CD8-positive, alpha-beta memory T cell (primary cell): ENCODE measurements around the gene CFAP90. TPM values are rescaled to one million over a fixed set of nuclear protein-coding genes. Genes with fewer than 3 reads are reported as not detected.

ENCODE experiments used
- CTCF ChIA-PET: fragments of 350-600 bp; sonication (Branson Sonifier 250); formaldehyde crosslinking; loops from one replicate; lab custom pipeline; 2021; ENCODE audit warnings: antibody characterized with exemption; lab: Charles Lee
- POLR2A ChIA-PET: fragments of 350-600 bp; sonication (Branson Sonifier 250); formaldehyde crosslinking; loops from one replicate; lab custom pipeline; 2021; ENCODE audit warnings: antibody characterized with exemption; lab: Charles Lee
- DNase-seq, 5 donors: peaks; one replicate each; pipeline versions ENCODE4 v3.0.0 to v3.0.0-alpha.2; 2020 to 2022; ENCODE audit warnings: mixed read lengths in 1 of 5
- H3K27ac ChIP-seq: one replicate; pipeline ENCODE4 v1.7.0; 2013; ENCODE audit warnings: low read depth, mild to moderate bottlenecking, low read length, moderate library complexity
- H3K27me3 ChIP-seq: 2 replicates; pipeline ENCODE4 v1.7.0; 2013; ENCODE audit warnings: low read length, mild to moderate bottlenecking; ENCODE audit not compliant: insufficient read depth, poor library complexity, severe bottlenecking
- H3K36me3 ChIP-seq: 2 replicates; pipeline ENCODE4 v1.7.0; 2013; ENCODE audit warnings: mild to moderate bottlenecking, low read length, moderate library complexity; ENCODE audit not compliant: insufficient read depth
- H3K4me1 ChIP-seq: 2 replicates; pipeline ENCODE4 v1.7.0; 2013; ENCODE audit warnings: mild to moderate bottlenecking, low read length, moderate library complexity; ENCODE audit not compliant: insufficient read depth
- H3K4me3 ChIP-seq: 2 replicates; pipeline ENCODE4 v1.7.0; 2013; ENCODE audit warnings: mild to moderate bottlenecking, low read length
- H3K9me3 ChIP-seq: 2 replicates; pipeline ENCODE4 v1.7.0; 2013; ENCODE audit warnings: mild to moderate bottlenecking, low read length
- H3K27ac Mint-ChIP-seq, 8 donors: one replicate each; pipeline ENCODE4 v1.8.0; 2020 to 2021; ENCODE audit warnings: mixed read lengths in 8 of 8, mild to moderate bottlenecking in 6 of 8, inconsistent platforms in 3 of 8, moderate library complexity in 3 of 8
- H3K27me3 Mint-ChIP-seq, 2 donors: one replicate each; pipeline ENCODE4 v1.8.0; 2020 to 2021; ENCODE audit warnings: mixed read lengths in 2 of 2, mild to moderate bottlenecking in 1 of 2, moderate library complexity in 1 of 2
- H3K36me3 Mint-ChIP-seq, 3 donors: one replicate each; pipeline ENCODE4 v1.8.0; 2020 to 2021; ENCODE audit warnings: mixed read lengths in 3 of 3, inconsistent platforms in 1 of 3, mild to moderate bottlenecking in 1 of 3
- H3K4me1 Mint-ChIP-seq, 3 donors: one replicate each; pipeline ENCODE4 v1.8.0; 2020 to 2021; ENCODE audit warnings: mixed read lengths in 3 of 3, inconsistent platforms in 1 of 3, mild to moderate bottlenecking in 1 of 3
- H3K4me3 Mint-ChIP-seq, 7 donors: one replicate each; pipeline ENCODE4 v1.8.0; 2020 to 2021; ENCODE audit warnings: mixed read lengths in 7 of 7, mild to moderate bottlenecking in 6 of 7, moderate library complexity in 4 of 7, inconsistent platforms in 2 of 7
- H3K9me3 Mint-ChIP-seq, 5 donors: one replicate each; pipeline ENCODE4 v1.8.0; 2020 to 2022; ENCODE audit warnings: mixed read lengths in 5 of 5, mild to moderate bottlenecking in 3 of 5, moderate library complexity in 2 of 5, inconsistent platforms in 1 of 5
- polyA plus RNA-seq: library from polyadenylated mRNA; unstranded; fragments of 300-500 nt; fragmentation: Illumina TruSeq; gene quantifications from one replicate; pipeline ENCODE4 v1.2.3, GENCODE V29; 2021
- total RNA-seq, 2 experiments: library from RNA; stranded (reverse); gene quantifications; one replicate each; pipeline ENCODE4 v1.2.3, GENCODE V29; 2021

Gene CFAP90
- total and polyA plus RNA-seq, 3 experiments from 2014 or later, result not detected

DNA sequence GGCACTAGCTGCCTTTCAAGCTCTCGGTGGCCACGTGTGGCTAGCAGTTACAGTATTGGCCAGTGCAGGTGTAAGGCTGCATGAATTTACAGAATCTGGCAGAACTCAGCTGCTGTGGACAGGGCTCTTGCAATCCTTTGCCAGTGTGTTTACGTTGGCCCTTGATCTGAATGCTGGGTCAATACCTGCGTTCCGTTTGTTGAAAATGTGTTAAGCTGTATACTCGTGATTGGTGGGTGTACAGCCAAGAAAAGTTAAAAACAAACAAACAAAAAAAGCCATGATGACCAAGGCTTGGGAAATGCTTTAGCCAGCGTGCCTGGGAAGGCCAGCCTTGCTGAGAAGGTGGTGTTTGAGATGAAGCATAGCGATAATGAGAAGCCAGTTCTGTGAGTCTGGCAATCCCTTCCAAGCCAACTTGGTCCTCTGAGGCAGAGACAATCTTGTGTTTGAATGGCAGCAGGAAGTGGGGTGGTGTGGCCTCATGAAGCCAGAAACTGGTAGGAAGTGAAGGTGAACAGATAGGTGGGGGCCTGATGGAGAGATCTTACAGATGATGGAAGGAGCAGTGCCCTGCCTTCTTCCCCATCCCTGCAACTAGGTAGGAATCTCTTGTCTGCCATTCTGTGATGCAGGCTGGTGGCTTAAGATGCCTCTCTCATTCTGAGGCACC lies 820 bp upstream of the CFAP90 start:
- peaks cover 16 to 28% (median 22%) of the 10 kb centered on the region in 3 donors for H3K4me1 Mint-ChIP-seq
- no peaks in the 10 kb centered on the region for H3K36me3 Mint-ChIP-seq
- H3K9me3 ChIP-seq, result no peaks in the 10 kb centered on the region
- H3K27ac Mint-ChIP-seq, result peak overlapping the region in 3 of 8 donors; percentile 39 to 68 (median 52)
- no peak overlapping the region for H3K27ac ChIP-seq
- CTCF ChIA-PET, result interaction anchor here (1.3 kb wide), 1 partner anchor 8 kb away, joined by 5 read pairs; no protein-coding TSS in a partner anchor
- H3K36me3 ChIP-seq, result no peaks in the 10 kb centered on the region
- peaks cover 8% of the 10 kb centered on the region for H3K27me3 ChIP-seq
- H3K4me1 ChIP-seq, result peaks cover 6% of the 10 kb centered on the region
- no peak overlapping the region for H3K4me3 ChIP-seq
- DNase-seq, result no peak
- no peaks in the 10 kb centered on the region for H3K9me3 Mint-ChIP-seq
- peak overlapping the region; percentile 68 to 93 (median 82) for H3K4me3 Mint-ChIP-seq
- peaks cover 27 to 41% of the 10 kb centered on the region in 2 donors for H3K27me3 Mint-ChIP-seq
- POLR2A ChIA-PET, result no interaction called here

DNA sequence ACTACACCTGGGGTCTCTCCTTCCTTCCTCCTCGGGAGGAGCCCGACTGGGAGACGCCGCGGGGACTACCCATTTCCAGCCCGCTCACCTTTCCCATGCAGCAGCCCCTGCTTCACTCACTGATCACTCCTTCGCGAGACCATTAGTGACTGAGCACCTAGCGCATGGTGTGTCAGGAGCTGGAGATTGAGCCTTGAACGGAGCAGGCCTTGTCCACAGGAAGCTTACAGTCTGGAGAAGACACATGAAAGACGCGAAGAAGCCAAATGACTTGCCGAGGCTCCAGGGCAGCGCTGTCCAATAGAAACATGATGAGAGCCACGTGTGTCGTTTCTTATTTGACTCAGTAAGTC lies 283 bp upstream of the CFAP90 start:
- Histone ChIP-seq H3K9me3 (no peaks in the 10 kb centered on the region), H3K36me3 (no peaks in the 10 kb centered on the region), H3K27me3 (peaks cover 8% of the 10 kb centered on the region), H3K27ac (no peak overlapping the region), H3K4me1 (peaks cover 6% of the 10 kb centered on the region), H3K4me3 (no peak overlapping the region)
- peaks cover 16 to 28% (median 22%) of the 10 kb centered on the region in 3 donors for H3K4me1 Mint-ChIP-seq
- H3K9me3 Mint-ChIP-seq, result no peaks in the 10 kb centered on the region
- ChIA-PET CTCF (interaction anchor here (1.3 kb wide), 1 partner anchor 9 kb away, joined by 5 read pairs; no protein-coding TSS in a partner anchor), POLR2A (interaction anchor here (1.4 kb wide), 1 partner anchor 21 kb away, joined by 4 read pairs; no protein-coding TSS in a partner anchor)
- DNase-seq, result no peak
- peak overlapping the region in 4 of 8 donors; percentile 14 to 82 (median 36) for H3K27ac Mint-ChIP-seq
- peak overlapping the region; percentile 68 to 93 (median 82) for H3K4me3 Mint-ChIP-seq
- H3K27me3 Mint-ChIP-seq, result peaks cover 31 to 43% of the 10 kb centered on the region in 2 donors
- no peaks in the 10 kb centered on the region for H3K36me3 Mint-ChIP-seq

GRCh38 chr5:7849681-7850394 lies 1.1 kb downstream of the CFAP90 start:
- DNase-seq, result no peak
- ChIA-PET CTCF (interaction anchor here (1.3 kb wide), 1 partner anchor 10 kb away, joined by 5 read pairs; no protein-coding TSS in a partner anchor), POLR2A (interaction anchor here (1.4 kb wide), 1 partner anchor 23 kb away, joined by 4 read pairs; no protein-coding TSS in a partner anchor)
- no peaks in the 10 kb centered on the region for H3K36me3 ChIP-seq
- H3K9me3 Mint-ChIP-seq, result peaks cover 0 to 1% (median 0%) of the 10 kb centered on the region in 5 donors
- peaks cover 32 to 55% of the 10 kb centered on the region in 2 donors for H3K27me3 Mint-ChIP-seq
- H3K4me3 ChIP-seq, result no peak overlapping the region
- peaks cover 8% of the 10 kb centered on the region for H3K27me3 ChIP-seq
- peak overlapping the region in 3 of 8 donors; percentile 25 to 74 (median 54) for H3K27ac Mint-ChIP-seq
- H3K4me1 Mint-ChIP-seq, result peaks cover 16 to 28% (median 22%) of the 10 kb centered on the region in 3 donors
- no peak overlapping the region for H3K27ac ChIP-seq
- H3K4me1 ChIP-seq, result peaks cover 6% of the 10 kb centered on the region
- H3K36me3 Mint-ChIP-seq, result no peaks in the 10 kb centered on the region
- no peaks in the 10 kb centered on the region for H3K9me3 ChIP-seq
- peak overlapping the region; percentile 79 to 88 (median 83) for H3K4me3 Mint-ChIP-seq

- CTCF ChIA-PET, result no interaction called here
- H3K27ac Mint-ChIP-seq, result no peak overlapping the region
- H3K27ac ChIP-seq, result no peak overlapping the region
- H3K9me3 Mint-ChIP-seq, result peaks cover 0 to 2% (median 0%) of the 10 kb centered on the region in 5 donors
- no peaks in the 10 kb centered on the region for H3K36me3 ChIP-seq
- peaks cover 16 to 28% (median 22%) of the 10 kb centered on the region in 3 donors for H3K4me1 Mint-ChIP-seq
- H3K4me3 ChIP-seq, result no peak overlapping the region
- DNase-seq, result no peak
- H3K4me1 ChIP-seq, result peaks cover 6% of the 10 kb centered on the region
- no peaks in the 10 kb centered on the region for H3K36me3 Mint-ChIP-seq
- peaks cover 8% of the 10 kb centered on the region for H3K27me3 ChIP-seq
- H3K27me3 Mint-ChIP-seq, result peaks cover 36 to 66% of the 10 kb centered on the region in 2 donors
- POLR2A ChIA-PET, result no interaction called here
- no peaks in the 10 kb centered on the region for H3K9me3 ChIP-seq
- H3K4me3 Mint-ChIP-seq, result peak overlapping the region in 1 of 7 donors; percentile 25
These were observed 2.6 kb downstream of the CFAP90 start for GRCh38 chr5:7848296-7848695.

- Histone ChIP-seq H3K4me3 (no peak overlapping the region), H3K27me3 (peaks cover 8% of the 10 kb centered on the region), H3K4me1 (peaks cover 6% of the 10 kb centered on the region), H3K9me3 (no peaks in the 10 kb centered on the region), H3K27ac (no peak overlapping the region), H3K36me3 (no peaks in the 10 kb centered on the region)
- Mint-ChIP-seq H3K27ac (peak overlapping the region in 1 of 8 donors; percentile 40), H3K9me3 (peaks cover 0 to 2% (median 0%) of the 10 kb centered on the region in 5 donors), H3K36me3 (no peaks in the 10 kb centered on the region), H3K27me3 (peaks cover 33 to 70% of the 10 kb centered on the region in 2 donors), H3K4me3 (no peak overlapping the region), H3K4me1 (peaks cover 8 to 13% (median 9%) of the 10 kb centered on the region in 3 donors)
- POLR2A ChIA-PET, result no interaction called here
- CTCF ChIA-PET, result interaction anchor here (1.5 kb wide), 1 partner anchor 23 kb away, joined by 4 read pairs; the partner anchor contains the start of genes FASTKD3 and MTRR
- DNase-seq, result no peak
These were observed 4.6 kb downstream of the CFAP90 start for GRCh38 chr5:7846327-7846726.

- peaks cover 5 to 9% (median 9%) of the 10 kb centered on the region in 3 donors for H3K4me1 Mint-ChIP-seq
- ChIA-PET CTCF (no interaction called here), POLR2A (no interaction called here)
- H3K9me3 Mint-ChIP-seq, result peaks cover 0 to 2% (median 0%) of the 10 kb centered on the region in 5 donors
- H3K36me3 Mint-ChIP-seq, result peaks cover 0 to 6% (median 0%) of the 10 kb centered on the region in 3 donors
- no peak for DNase-seq
- peaks cover 8% of the 10 kb centered on the region for H3K27me3 ChIP-seq
- peaks cover 30 to 75% of the 10 kb centered on the region in 2 donors for H3K27me3 Mint-ChIP-seq
- no peaks in the 10 kb centered on the region for H3K36me3 ChIP-seq
- peaks cover 6% of the 10 kb centered on the region for H3K4me1 ChIP-seq
- H3K4me3 ChIP-seq, result no peak overlapping the region
- H3K27ac Mint-ChIP-seq, result no peak overlapping the region
- no peak overlapping the region for H3K4me3 Mint-ChIP-seq
- H3K9me3 ChIP-seq, result no peaks in the 10 kb centered on the region
- H3K27ac ChIP-seq, result no peak overlapping the region
These were observed 5.4 kb downstream of the CFAP90 start for GRCh38 chr5:7845557-7845956.

- peaks cover 30 to 79% of the 10 kb centered on the region in 2 donors for H3K27me3 Mint-ChIP-seq
- CTCF ChIA-PET, result no interaction called here
These were observed 6.0 kb downstream of the CFAP90 start for GRCh38 chr5:7844901-7845300.

More at GRCh38 chr5:7844901-7845300, 6.0 kb downstream of the CFAP90 start:
- H3K27ac Mint-ChIP-seq, result no peak overlapping the region
- peaks cover 3 to 7% (median 6%) of the 10 kb centered on the region in 3 donors for H3K4me1 Mint-ChIP-seq
- no peak overlapping the region for H3K4me3 Mint-ChIP-seq
- H3K36me3 ChIP-seq, result no peaks in the 10 kb centered on the region
- peaks cover 0 to 2% (median 0%) of the 10 kb centered on the region in 5 donors for H3K9me3 Mint-ChIP-seq
- H3K36me3 Mint-ChIP-seq, result peaks cover 0 to 7% (median 0%) of the 10 kb centered on the region in 3 donors
- peaks cover 8% of the 10 kb centered on the region for H3K27me3 ChIP-seq
- H3K4me3 ChIP-seq, result no peak overlapping the region
- no peaks in the 10 kb centered on the region for H3K9me3 ChIP-seq
- no peak for DNase-seq
- H3K4me1 ChIP-seq, result peaks cover 6% of the 10 kb centered on the region
- no peak overlapping the region for H3K27ac ChIP-seq
- POLR2A ChIA-PET, result no interaction called here
